Measurements from ENCODE around the gene TCHP.

TCHP gene

GRCh38 chr12:109966546-109966945 lies 66.5 kb downstream of the TCHP start:
- no peak for DNase-seq

- DNase-seq = no peak
Measured at GRCh38 chr12:109967383-109968031, 67.4 kb downstream of the TCHP start.

All from inflammatory macrophage treated with lipopolysaccharide for 1 hour (primary cell).